MV-4-11 (cell line): Measurements from ENCODE around the gene CCDC178.
"Not testable (repeated sequence)": the region's sequence is repeated elsewhere in the genome, so short reads cannot be mapped to it uniquely, and the experiment has no call there.

Experiments used
- DNase-seq: peaks from one replicate; lab custom pipeline; 2025; lab: John Stamatoyannopoulos, UW

The CCDC178 gene

GRCh38 chr18:33356735-33357134 is 83.8 kb downstream of the CCDC178 start:
- DNase-seq, result no peak

GRCh38 chr18:33355756-33356155 is 84.8 kb downstream of the CCDC178 start:
- DNase-seq, result no peak

GRCh38 chr18:33355263-33355662 is 85.3 kb downstream of the CCDC178 start:
- no peak for DNase-seq

- DNase-seq, result no peak
Observed at GRCh38 chr18:33350256-33350655, 90.3 kb downstream of the CCDC178 start.

DNA sequence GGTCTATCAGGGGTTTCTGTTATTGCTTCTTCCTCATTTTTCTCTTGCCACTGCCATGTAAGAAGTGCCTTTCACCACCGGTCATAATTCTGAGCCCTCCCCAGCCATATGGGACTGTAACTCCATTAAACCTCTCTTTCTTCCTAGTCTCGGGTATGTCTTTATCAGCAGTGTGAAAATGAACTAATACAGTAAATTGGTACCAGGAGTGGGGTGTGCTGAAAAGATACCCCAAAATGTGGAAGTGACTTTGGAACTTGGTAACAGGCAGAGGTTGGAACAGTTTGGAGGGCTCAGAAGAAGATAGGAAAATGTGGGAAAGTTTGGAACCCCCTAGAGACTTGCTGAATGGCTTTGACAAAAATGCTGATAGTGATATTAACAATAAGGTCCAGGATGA is 100.8 kb downstream of the CCDC178 start:
- not testable (repeated sequence) for DNase-seq

GRCh38 chr18:33334781-33335180 is 105.7 kb downstream of the CCDC178 start:
- no peak for DNase-seq

- DNase-seq, result no peak
Observed at GRCh38 chr18:33330711-33331110, 109.8 kb downstream of the CCDC178 start.

DNA sequence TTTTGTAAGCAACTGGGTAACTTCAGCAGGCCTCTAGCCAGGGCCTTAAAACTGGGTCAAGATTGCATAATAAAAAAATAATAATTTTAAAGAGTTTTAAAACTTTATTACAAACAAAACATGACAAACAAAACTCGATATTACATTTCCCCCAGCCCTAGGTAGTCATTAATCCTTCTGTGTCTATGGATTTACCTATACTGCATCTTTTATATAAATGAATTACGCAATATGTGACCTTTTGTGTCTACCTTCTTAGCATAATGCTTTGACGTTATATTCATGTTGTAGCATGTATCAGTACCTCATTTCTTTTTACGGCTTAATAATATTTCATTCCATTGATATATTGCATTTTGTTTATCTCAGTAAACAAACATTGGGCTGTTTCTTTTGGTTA is 113.5 kb downstream of the CCDC178 start:
- DNase-seq, result no peak

- no peak for DNase-seq
Observed at GRCh38 chr18:33317640-33318039, 122.9 kb downstream of the CCDC178 start.

- DNase-seq, result no peak
Observed at GRCh38 chr18:33316146-33316587, 124.4 kb downstream of the CCDC178 start.

DNA sequence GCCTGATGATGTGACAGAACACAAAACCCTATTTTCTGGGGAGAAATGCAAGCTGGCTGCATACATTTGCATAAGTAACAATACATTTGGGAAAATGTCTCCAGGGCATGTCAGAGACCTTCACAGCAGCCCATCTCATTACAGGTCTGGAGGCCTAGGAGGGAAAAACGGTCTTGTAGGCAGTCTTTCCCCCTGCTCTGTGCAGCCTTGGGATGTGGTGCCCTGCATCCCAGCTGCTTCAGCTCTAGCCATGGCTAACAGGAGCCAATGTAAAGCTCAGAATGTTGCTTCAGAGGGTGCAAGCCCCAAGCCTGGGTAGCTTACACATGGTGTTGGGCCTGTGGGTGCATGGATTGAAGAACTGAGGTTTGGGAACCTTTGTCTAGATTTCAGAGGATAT is 133.0 kb downstream of the CCDC178 start:
- no peak for DNase-seq

GRCh38 chr18:33304277-33304676 is 136.2 kb downstream of the CCDC178 start:
- no peak for DNase-seq

GRCh38 chr18:33291539-33291938 is 149.0 kb downstream of the CCDC178 start:
- DNase-seq, result no peak

DNA sequence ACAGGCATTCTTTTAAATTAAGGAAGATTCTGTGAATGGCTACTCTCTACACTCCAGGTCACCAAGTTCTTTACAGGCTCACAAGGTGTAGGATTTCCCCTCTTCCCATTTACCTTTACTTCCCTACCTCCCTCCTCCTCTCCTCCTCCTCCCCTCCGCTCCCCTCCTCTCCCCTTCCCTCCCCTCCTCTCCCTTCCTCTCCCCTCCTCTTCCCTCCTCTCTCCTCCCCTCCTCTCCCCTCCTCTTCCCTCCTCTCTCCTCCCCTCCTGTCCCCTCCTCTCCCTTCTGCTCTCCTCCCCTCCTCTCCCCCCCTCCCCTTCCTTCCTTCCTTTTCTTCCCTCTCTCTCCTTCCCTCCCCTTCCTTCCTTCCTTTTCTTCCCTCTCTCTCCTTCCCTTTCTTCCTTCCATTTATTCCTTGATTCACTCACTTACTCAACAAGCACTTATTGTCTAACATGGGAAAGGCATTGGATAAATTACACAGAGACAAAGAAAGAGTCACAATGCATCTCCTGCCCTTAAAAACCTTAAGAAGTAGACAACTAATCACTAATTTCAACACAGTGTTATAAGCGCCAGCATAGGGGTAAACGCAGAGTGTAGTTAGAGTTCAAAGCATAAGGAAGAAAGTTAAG is 152.3 kb downstream of the CCDC178 start:
- no peak for DNase-seq

DNA sequence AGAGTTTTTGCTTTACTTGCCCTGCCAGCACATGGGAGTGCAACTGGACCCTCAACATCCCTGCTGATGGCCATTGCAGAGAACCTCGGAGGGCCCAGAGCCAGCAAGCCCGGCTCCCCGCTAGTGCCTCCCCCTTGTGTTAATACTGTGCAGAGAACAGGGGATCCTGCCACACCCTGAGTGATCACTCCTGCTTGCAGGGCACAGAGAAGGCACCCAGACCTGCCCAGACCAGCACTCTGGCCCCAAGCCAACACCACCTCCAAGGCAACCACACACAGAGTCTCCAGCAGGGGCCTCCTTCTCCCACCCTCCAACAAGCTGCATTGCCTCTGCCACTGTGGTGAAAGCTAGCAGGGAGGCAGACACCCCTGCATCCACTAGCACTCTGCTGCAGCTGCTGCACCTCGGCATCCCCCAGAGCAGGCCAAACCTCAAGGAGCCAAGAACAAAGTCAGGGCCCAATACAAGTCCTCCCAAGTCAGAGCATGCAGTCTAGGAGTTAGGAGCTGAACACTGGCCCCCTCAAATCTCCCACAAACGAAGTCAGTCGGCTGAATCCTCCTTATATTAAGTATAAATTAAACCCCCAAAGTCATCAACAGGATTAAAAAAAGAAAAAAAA is 157.7 kb downstream of the CCDC178 start:
- no peak for DNase-seq

DNA sequence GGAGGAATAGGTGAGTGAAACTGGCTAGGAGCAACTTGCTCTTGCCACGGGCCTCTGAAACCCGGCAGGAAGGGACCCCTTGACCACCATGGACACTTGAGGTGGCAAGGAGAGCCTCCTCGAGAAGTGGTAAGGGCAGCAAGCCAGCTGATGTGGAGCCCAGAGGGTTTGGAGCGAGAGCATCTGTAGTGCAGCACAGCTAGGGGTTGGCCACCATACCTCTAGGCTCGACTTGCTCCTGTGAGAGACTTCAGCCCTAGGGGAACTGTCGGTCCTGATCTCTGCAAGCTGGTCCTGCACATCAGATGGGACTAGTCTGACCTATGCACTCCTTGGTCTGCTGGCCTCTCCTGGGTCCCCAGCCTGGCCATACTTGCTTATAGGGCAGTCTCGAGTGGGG is 158.4 kb downstream of the CCDC178 start:
- DNase-seq, result no peak

DNA sequence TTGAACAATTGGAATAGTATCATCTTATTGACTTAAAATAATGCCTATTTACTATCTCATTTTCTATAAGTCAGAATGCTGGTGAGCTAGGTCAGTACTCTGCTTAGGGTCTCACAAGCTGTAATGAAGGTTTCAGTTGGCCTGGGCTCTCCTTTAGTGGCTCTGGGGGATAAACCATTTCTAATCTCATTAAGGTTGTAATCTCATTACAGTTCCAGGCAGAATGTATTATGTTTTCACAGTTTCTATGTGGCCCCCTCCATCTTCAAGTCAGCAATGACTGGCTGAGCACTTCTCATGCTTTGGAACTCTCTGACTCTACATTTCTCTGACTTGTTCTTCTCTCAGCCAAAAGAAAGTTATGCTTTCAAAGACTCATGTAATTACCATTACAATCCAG is 163.1 kb downstream of the CCDC178 start:
- no peak for DNase-seq

DNA sequence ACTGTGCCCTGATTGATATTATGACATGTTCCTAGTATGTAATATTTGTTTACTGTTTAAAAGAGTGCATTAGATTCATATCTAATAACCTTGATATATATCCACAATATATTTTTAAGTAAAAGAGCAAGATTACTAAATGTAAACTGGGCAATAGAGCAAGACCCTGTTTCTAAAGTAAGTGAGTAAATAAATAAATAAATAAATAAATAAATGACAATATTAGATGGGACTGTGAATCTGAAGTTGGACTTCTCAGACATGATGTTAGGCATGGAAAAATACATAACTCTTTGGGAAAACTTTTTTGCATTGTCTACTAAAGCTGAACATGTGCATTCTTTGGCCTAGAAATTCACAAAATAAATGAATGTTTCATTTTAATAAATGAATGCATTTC is 164.7 kb downstream of the CCDC178 start:
- no peak for DNase-seq

DNA sequence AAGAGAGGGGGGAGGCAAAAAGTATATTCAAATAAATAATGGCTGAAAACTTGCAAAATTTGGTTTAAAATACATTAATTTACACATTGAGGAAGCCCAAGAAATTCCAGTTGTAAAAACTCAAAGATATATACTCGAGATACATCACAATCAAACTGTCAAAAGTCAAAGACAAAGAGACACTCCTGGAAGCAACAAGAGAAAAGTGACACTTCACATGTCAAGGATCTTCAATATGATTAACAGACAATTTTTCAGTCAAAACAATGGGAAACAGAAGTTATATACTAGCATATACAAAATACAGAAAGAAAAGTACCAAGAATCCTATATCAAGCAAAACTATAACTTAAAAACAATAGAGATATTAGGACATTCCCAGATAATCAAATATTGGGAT is 170.2 kb downstream of the CCDC178 start:
- no peak for DNase-seq

DNA sequence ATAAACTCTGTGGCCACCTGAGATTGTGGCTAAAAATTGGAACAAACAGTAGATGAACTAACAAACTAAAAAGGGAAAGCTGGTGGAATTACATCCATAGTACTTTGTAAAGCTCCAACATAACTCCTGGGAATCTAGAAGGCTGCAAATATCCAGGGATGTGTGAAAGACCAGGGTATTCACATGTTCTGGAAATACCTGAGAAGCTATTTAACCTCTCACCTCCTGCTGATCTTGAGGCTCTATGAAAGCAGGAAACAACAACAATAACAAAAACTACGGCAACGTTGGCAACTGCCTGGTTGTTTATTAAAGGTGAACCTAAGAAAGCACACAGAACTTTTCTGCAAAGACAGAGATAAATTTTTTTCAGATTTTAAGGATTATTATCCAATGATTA is 171.3 kb downstream of the CCDC178 start:
- DNase-seq, result no peak

DNA sequence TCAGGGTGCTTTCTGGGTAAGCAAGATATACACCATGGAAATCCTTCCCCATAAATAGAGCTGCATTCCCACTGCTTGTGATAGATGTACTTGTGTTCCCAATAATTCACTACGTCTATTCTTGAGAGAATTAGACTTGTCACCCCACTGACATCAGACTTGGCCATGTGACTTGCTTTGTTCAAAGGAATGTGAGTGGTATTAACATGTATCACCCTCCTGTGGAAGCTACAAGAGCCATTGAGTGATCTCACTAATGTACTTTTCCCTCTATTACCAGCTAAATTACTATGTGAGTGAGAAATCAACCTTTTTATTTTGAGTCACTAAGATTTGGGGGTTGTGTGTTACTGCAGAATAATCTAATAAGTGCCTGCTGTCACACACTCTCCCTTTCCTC is 176.0 kb downstream of the CCDC178 start:
- no peak for DNase-seq

DNA sequence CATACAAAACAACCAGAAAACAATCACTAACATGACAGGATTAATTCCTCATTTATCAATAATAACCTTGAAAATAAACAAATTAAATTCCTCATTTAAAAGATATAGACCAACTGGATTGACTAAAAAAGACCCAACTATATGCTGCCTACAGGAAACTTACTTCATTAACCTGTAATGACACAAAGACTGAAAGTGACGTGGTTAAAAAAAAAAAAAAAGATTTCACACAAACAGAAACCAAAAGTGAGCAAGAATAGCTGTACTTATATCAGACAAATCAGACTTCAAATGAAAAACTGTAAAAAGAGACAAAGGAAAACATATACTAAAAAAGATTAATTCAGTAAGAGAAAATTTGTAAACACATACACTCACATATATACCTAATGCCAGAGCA is 201.2 kb downstream of the CCDC178 start:
- no peak for DNase-seq

DNA sequence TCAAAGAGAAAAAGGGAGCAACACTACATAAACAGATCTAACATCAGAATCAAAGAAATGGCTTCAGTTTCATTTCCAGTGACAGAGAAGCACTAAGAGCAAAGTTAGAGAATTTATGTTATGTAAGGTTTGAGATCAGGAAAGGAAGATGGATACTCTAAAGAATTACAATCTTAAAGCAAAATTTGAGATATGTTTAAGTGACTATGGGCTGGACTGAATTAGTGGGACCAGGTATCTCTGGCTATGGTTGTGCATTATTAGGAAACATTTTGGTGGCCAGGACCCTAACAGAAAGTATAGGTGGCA is 208.2 kb downstream of the CCDC178 start:
- DNase-seq, result no peak
